MM.1S (cell line): ENCODE measurements around the gene CD82.

Source experiments
- DNase-seq: peaks from one replicate; pipeline ENCODE4 v3.0.0-alpha.2; 2015
- H2AFZ ChIP-seq: fragments of 300-600 bp; sonication (generic); 2 replicates; pipeline ENCODE4 v1.6.0; 2016; ENCODE audit warnings: antibody characterized with exemption, low read length
- H3F3A ChIP-seq: fragments of 300-600 bp; sonication (generic); 2 replicates; pipeline ENCODE4 v1.6.1; 2016; ENCODE audit warnings: mild to moderate bottlenecking, antibody characterized with exemption, low read length, moderate library complexity, mixed read lengths; ENCODE audit not compliant: insufficient read depth
- H3K27ac ChIP-seq: fragments of 300-600 bp; sonication (generic); 2 replicates; pipeline ENCODE4 v1.5.1; 2016; ENCODE audit warnings: mild to moderate bottlenecking, low read length
- H3K27me3 ChIP-seq: fragments of 300-600 bp; sonication (generic); replicated peaks from 2 replicates; pipeline ENCODE4 v1.6.0; 2016; ENCODE audit warnings: low read length; ENCODE audit not compliant: insufficient read depth
- H3K36me3 ChIP-seq: fragments of 300-600 bp; sonication (generic); replicated peaks from 2 replicates; pipeline ENCODE4 v1.6.1; 2016; ENCODE audit warnings: mild to moderate bottlenecking, low read length, mixed read lengths; ENCODE audit not compliant: insufficient read depth
- H3K4me1 ChIP-seq: fragments of 300-600 bp; sonication (generic); 2 replicates; pipeline ENCODE4 v1.6.1; 2016; ENCODE audit warnings: low read length, mixed read lengths
- H3K4me2 ChIP-seq: fragments of 300-600 bp; sonication (generic); 2 replicates; pipeline ENCODE4 v1.6.0; 2016; ENCODE audit warnings: low read depth, low read length
- H3K4me3 ChIP-seq: fragments of 300-600 bp; sonication (generic); 2 replicates; pipeline ENCODE4 v1.5.1; 2016; ENCODE audit warnings: low read length, mixed read lengths
- H3K79me2 ChIP-seq: fragments of 300-600 bp; sonication (generic); 2 replicates; pipeline ENCODE4 v1.6.1; 2016; ENCODE audit warnings: mixed run types, low read length, mixed read lengths
- H3K9ac ChIP-seq: fragments of 300-600 bp; sonication (generic); 2 replicates; pipeline ENCODE4 v1.6.1; 2016; ENCODE audit warnings: low read length, mixed read lengths
- H3K9me2 ChIP-seq: fragments of 300-600 bp; sonication (generic); replicated peaks from 2 replicates; pipeline ENCODE4 v1.6.1; 2016; ENCODE audit warnings: mild to moderate bottlenecking, low read length, mixed read lengths; ENCODE audit not compliant: insufficient read depth
- H3K9me3 ChIP-seq: fragments of 300-600 bp; sonication (generic); replicated peaks from 2 replicates; pipeline ENCODE4 v1.6.1; 2016; ENCODE audit warnings: mild to moderate bottlenecking, low read length, mixed read lengths; ENCODE audit not compliant: insufficient read depth
- H4K20me1 ChIP-seq: fragments of 300-600 bp; sonication (generic); 2 replicates; pipeline ENCODE4 v1.6.1; 2016; ENCODE audit warnings: mild to moderate bottlenecking, low read length, moderate library complexity, mixed read lengths; ENCODE audit not compliant: insufficient read depth
- CTCF ChIP-seq: fragments of 300-600 bp; sonication (generic); IDR thresholded peaks from 2 replicates; pipeline ENCODE4 v1.5.1; 2016; ENCODE audit warnings: antibody characterized with exemption, low read length, mixed read lengths
- EZH2 ChIP-seq: fragments of 300-600 bp; sonication (generic); optimal IDR thresholded peaks from 2 replicates; pipeline ENCODE3; 2017; ENCODE audit warnings: low read depth, mild to moderate bottlenecking, antibody characterized with exemption, low read length, mixed read lengths
- EZH2phosphoT487 ChIP-seq: fragments of 300-600 bp; sonication (generic); IDR thresholded peaks from 2 replicates; pipeline ENCODE4 v1.6.1; 2018; ENCODE audit warnings: antibody characterized with exemption, low read length

The CD82 gene

GRCh38 chr11:44572436-44572835, 7.0 kb downstream of the CD82 start:
- peaks cover 93% of the 10 kb centered on the region for H3K79me2 ChIP-seq
- DNase-seq = no peak
- no peak overlapping the region for H3K27ac ChIP-seq
- H3K9ac ChIP-seq = no peak overlapping the region
- H3K27me3 ChIP-seq = no peaks in the 10 kb centered on the region
- H3K4me3 ChIP-seq = no peak overlapping the region
- no peak overlapping the region for H3K4me2 ChIP-seq
- peaks cover 19% of the 10 kb centered on the region for H3F3A ChIP-seq
- H4K20me1 ChIP-seq = no peaks in the 10 kb centered on the region
- H3K4me1 ChIP-seq = peaks cover 61% of the 10 kb centered on the region
- no peaks in the 10 kb centered on the region for H3K36me3 ChIP-seq
- TF ChIP-seq EZH2 (no peak), CTCF (no peak), EZH2phosphoT487 (no peak)
- H3K9me2 ChIP-seq = no peaks in the 10 kb centered on the region
- no peaks in the 10 kb centered on the region for H3K9me3 ChIP-seq
- no peak overlapping the region for H2AFZ ChIP-seq

- Histone ChIP-seq H3K4me3 (no peak overlapping the region), H3K27ac (no peak overlapping the region), H3K36me3 (no peaks in the 10 kb centered on the region), H3K79me2 (peaks cover 93% of the 10 kb centered on the region), H4K20me1 (no peaks in the 10 kb centered on the region), H3K27me3 (no peaks in the 10 kb centered on the region), H3K4me1 (peaks cover 56% of the 10 kb centered on the region), H3K9me3 (no peaks in the 10 kb centered on the region), H3K9ac (no peak overlapping the region), H3K4me2 (no peak overlapping the region), H3F3A (peaks cover 17% of the 10 kb centered on the region), H2AFZ (no peak overlapping the region), H3K9me2 (no peaks in the 10 kb centered on the region)
- TF ChIP-seq EZH2phosphoT487 = no peak
- no peak for TF ChIP-seq EZH2
- no peak for TF ChIP-seq CTCF
- DNase-seq = no peak
Observed at GRCh38 chr11:44572884-44573283, 7.4 kb downstream of the CD82 start.

GRCh38 chr11:44573333-44573732, 7.9 kb downstream of the CD82 start:
- no peaks in the 10 kb centered on the region for H3K36me3 ChIP-seq
- no peaks in the 10 kb centered on the region for H4K20me1 ChIP-seq
- peaks cover 93% of the 10 kb centered on the region for H3K79me2 ChIP-seq
- no peak overlapping the region for H3K9ac ChIP-seq
- DNase-seq = no peak
- peaks cover 52% of the 10 kb centered on the region for H3K4me1 ChIP-seq
- H2AFZ ChIP-seq = no peak overlapping the region
- peaks cover 13% of the 10 kb centered on the region for H3F3A ChIP-seq
- H3K4me3 ChIP-seq = no peak overlapping the region
- no peak for TF ChIP-seq EZH2phosphoT487
- no peak for TF ChIP-seq EZH2
- no peak for TF ChIP-seq CTCF
- no peaks in the 10 kb centered on the region for H3K27me3 ChIP-seq
- peak overlapping the region; percentile 51; the same call in 1 of the 2 replicates for H3K4me2 ChIP-seq
- H3K27ac ChIP-seq = peak overlapping the region; percentile 29; the same call in 1 of the 2 replicates
- no peaks in the 10 kb centered on the region for H3K9me2 ChIP-seq
- H3K9me3 ChIP-seq = no peaks in the 10 kb centered on the region
